ENCODE results near the gene LIN7C. TPM values are rescaled to one million over a fixed set of nuclear protein-coding genes. Genes with fewer than 3 reads are reported as not detected.

The LIN7C gene
- total RNA-seq, 3 donors from 2014 or later, result 37.8 to 41.2 (median 40.5) TPM

- DNase-seq (peak in 2 of 3 donors; percentile 36 to 46), ATAC-seq (no peak)
- Histone ChIP-seq H3K4me1 (ENCODE audit: low read depth) (peaks cover 7% of the 10 kb centered on the region), H3K4me3 (peak overlapping the region; percentile 94), H3K9me3 (no peaks in the 10 kb centered on the region), H3K36me3 (ENCODE audit: low read depth) (no peaks in the 10 kb centered on the region)
- no peak for TF ChIP-seq CTCF (IDR thresholded peaks at IDR 0.05)
- intact Hi-C loops (cut with DNase I, micrococcal nuclease), result loop anchor here in 1 of 2 donors (5.0 kb wide), 1 partner anchor 284 kb away; no protein-coding TSS in a partner anchor
Observed at GRCh38 chr11:27470826-27471588, 35.6 kb downstream of the LIN7C start.

- H3K4me1 ChIP-seq (ENCODE audit: low read depth), result peaks cover 15% of the 10 kb centered on the region
- no peak for TF ChIP-seq CTCF (IDR thresholded peaks at IDR 0.05)
- H3K36me3 ChIP-seq (ENCODE audit: low read depth), result no peaks in the 10 kb centered on the region
- H3K9me3 ChIP-seq, result no peaks in the 10 kb centered on the region
- no peak overlapping the region for H3K4me3 ChIP-seq
- ATAC-seq, result no peak
- DNase-seq, result no peak
- intact Hi-C loops (cut with DNase I, micrococcal nuclease), result loop anchor here in 1 of 2 donors (5.0 kb wide), 1 partner anchor 283 kb away; no protein-coding TSS in a partner anchor
Observed at GRCh38 chr11:27470166-27470565, 36.4 kb downstream of the LIN7C start.

- no peaks in the 10 kb centered on the region for H3K9me3 ChIP-seq
- peak in 1 of 3 donors; percentile 36 for DNase-seq
- intact Hi-C loops (cut with DNase I, micrococcal nuclease), result loop anchor here in 1 of 2 donors (5.0 kb wide), 2 partner anchors 67 to 82 kb away; no protein-coding TSS in a partner anchor
- H3K4me1 ChIP-seq (ENCODE audit: low read depth), result peaks cover 16% of the 10 kb centered on the region
- no peak for ATAC-seq
- H3K4me3 ChIP-seq, result no peak overlapping the region
- no peak for TF ChIP-seq CTCF (IDR thresholded peaks at IDR 0.05)
- no peaks in the 10 kb centered on the region for H3K36me3 ChIP-seq (ENCODE audit: low read depth)
Observed at GRCh38 chr11:27468995-27469695, 37.4 kb downstream of the LIN7C start.

- no peaks in the 10 kb centered on the region for H3K9me3 ChIP-seq
- H3K4me1 ChIP-seq (ENCODE audit: low read depth), result peaks cover 16% of the 10 kb centered on the region
- TF ChIP-seq CTCF (IDR thresholded peaks at IDR 0.05), result no peak
- DNase-seq (peak in 1 of 3 donors; percentile 14), ATAC-seq (peak; percentile 23)
- intact Hi-C loops (cut with DNase I, micrococcal nuclease), result loop anchor here in 1 of 2 donors (5.0 kb wide), 2 partner anchors 66 to 81 kb away; no protein-coding TSS in a partner anchor
- H3K36me3 ChIP-seq (ENCODE audit: low read depth), result no peaks in the 10 kb centered on the region
- H3K4me3 ChIP-seq, result no peak overlapping the region
Observed at GRCh38 chr11:27468209-27468994, 38.2 kb downstream of the LIN7C start.
